GM12872 (cell line): ENCODE measurements around the gene ADD2.

Source experiments
- CTCF ChIP-seq: IDR thresholded peaks from 3 replicates; pipeline ENCODE4 v1.5.1; 2011; ENCODE audit warnings: low read depth, mild to moderate bottlenecking, low read length, moderate library complexity; ENCODE audit not compliant: insufficient read depth

ADD2 gene

GRCh38 chr2:70717431-70718038, 50.5 kb downstream of the ADD2 start:
- no peak for TF ChIP-seq CTCF

GRCh38 chr2:70716951-70717350, 51.0 kb downstream of the ADD2 start:
- TF ChIP-seq CTCF = no peak

GRCh38 chr2:70716131-70716743, 51.8 kb downstream of the ADD2 start:
- TF ChIP-seq CTCF = no peak

GRCh38 chr2:70715071-70715985, 52.7 kb downstream of the ADD2 start:
- no peak for TF ChIP-seq CTCF

GRCh38 chr2:70714141-70714905, 53.7 kb downstream of the ADD2 start:
- TF ChIP-seq CTCF = no peak

GRCh38 chr2:70712916-70713315, 55.1 kb downstream of the ADD2 start:
- no peak for TF ChIP-seq CTCF

- TF ChIP-seq CTCF = no peak
Observed at GRCh38 chr2:70711191-70711590, 56.8 kb downstream of the ADD2 start.
